H9 (cell line): ENCODE results near the gene ITGA1. TPM values are rescaled to one million over a fixed set of nuclear protein-coding genes. Genes with fewer than 3 reads are reported as not detected.

Experiments used
- DNase-seq: peaks from one replicate; pipeline ENCODE4 v3.0.0-alpha.2; 2017
- H2AFZ ChIP-seq: one replicate; pipeline ENCODE4 v1.6.1; 2013; ENCODE audit warnings: mild to moderate bottlenecking, low read length, control low read depth, moderate library complexity
- H2AK5ac ChIP-seq: 2 replicates; pipeline ENCODE4 v1.6.1; 2013; ENCODE audit warnings: low read length, control low read depth, mixed read lengths; ENCODE audit not compliant: insufficient read length
- H2BK120ac ChIP-seq: one replicate; pipeline ENCODE4 v1.6.1; 2013; ENCODE audit warnings: low read depth, mild to moderate bottlenecking, low read length, control low read depth, inconsistent platforms; ENCODE audit not compliant: poor library complexity, severe bottlenecking
- H2BK12ac ChIP-seq: 2 replicates; pipeline ENCODE4 v1.6.1; 2013; ENCODE audit warnings: low read length, control low read depth, mixed read lengths, low read depth; ENCODE audit not compliant: insufficient read length
- H2BK15ac ChIP-seq: 2 replicates; pipeline ENCODE4 v1.6.1; 2013; ENCODE audit warnings: low read depth, low read length, control low read depth
- H2BK20ac ChIP-seq: one replicate; pipeline ENCODE4 v1.6.1; 2013; ENCODE audit warnings: low read depth, mild to moderate bottlenecking, low read length, control low read depth, inconsistent platforms; ENCODE audit not compliant: poor library complexity, severe bottlenecking
- H2BK5ac ChIP-seq: 2 replicates; pipeline ENCODE4 v1.6.1; 2013; ENCODE audit warnings: low read length, control low read depth, mixed read lengths; ENCODE audit not compliant: insufficient read length
- H3K14ac ChIP-seq: 2 replicates; pipeline ENCODE4 v1.6.1; 2013; ENCODE audit warnings: low read length, control low read depth; ENCODE audit not compliant: insufficient read depth
- H3K18ac ChIP-seq: 2 replicates; pipeline ENCODE4 v1.6.1; 2013; ENCODE audit warnings: low read depth, mild to moderate bottlenecking, mixed read lengths, low read length, control low read depth; ENCODE audit not compliant: insufficient read length
- H3K23ac ChIP-seq: 2 replicates; pipeline ENCODE4 v1.6.1; 2013; ENCODE audit warnings: low read length, control low read depth, mixed read lengths, low read depth; ENCODE audit not compliant: insufficient read length
- H3K23me2 ChIP-seq: 2 replicates; pipeline ENCODE4 v1.6.1; 2013; ENCODE audit warnings: low read depth, mild to moderate bottlenecking, mixed read lengths, low read length, control low read depth; ENCODE audit not compliant: insufficient read length, poor library complexity, severe bottlenecking
- H3K27ac ChIP-seq: 2 replicates; pipeline ENCODE4 v1.5.1; 2013; ENCODE audit warnings: low read length, control low read depth, mixed read lengths, low read depth; ENCODE audit not compliant: insufficient read length
- H3K27me3 ChIP-seq: 2 replicates; pipeline ENCODE4 v1.6.1; 2013; ENCODE audit warnings: low read length, control low read depth, inconsistent platforms; ENCODE audit not compliant: insufficient read depth
- H3K4ac ChIP-seq: 2 replicates; pipeline ENCODE4 v1.6.1; 2013; ENCODE audit warnings: low read depth, mild to moderate bottlenecking, control low read depth, inconsistent platforms, low read length, moderate library complexity
- H3K4me1 ChIP-seq: 2 replicates; pipeline ENCODE4 v1.6.1; 2013; ENCODE audit warnings: low read length, control low read depth, inconsistent platforms; ENCODE audit not compliant: insufficient read depth
- H3K4me2 ChIP-seq: 2 replicates; pipeline ENCODE4 v1.6.1; 2013; ENCODE audit warnings: low read length, control low read depth, mixed read lengths; ENCODE audit not compliant: insufficient read length, insufficient read depth
- H3K56ac ChIP-seq: 2 replicates; pipeline ENCODE4 v1.6.1; 2013; ENCODE audit warnings: low read depth, mild to moderate bottlenecking, mixed read lengths, low read length, control low read depth; ENCODE audit not compliant: insufficient read length
- H3K79me1 ChIP-seq: 2 replicates; pipeline ENCODE4 v1.6.1; 2013; ENCODE audit warnings: low read depth, mild to moderate bottlenecking, moderate library complexity, low read length, control low read depth, inconsistent platforms; ENCODE audit not compliant: insufficient read depth, poor library complexity, severe bottlenecking
- H3K79me2 ChIP-seq: 2 replicates; pipeline ENCODE4 v1.6.1; 2013; ENCODE audit warnings: low read length, control low read depth, inconsistent platforms; ENCODE audit not compliant: insufficient read depth
- H3K9ac ChIP-seq: 2 replicates; pipeline ENCODE4 v1.6.1; 2013; ENCODE audit warnings: low read length, control low read depth, mixed read lengths; ENCODE audit not compliant: insufficient read length; ENCODE audit errors: extremely low read depth
- H3K9me3 ChIP-seq: one replicate; pipeline ENCODE4 v1.6.1; 2013; ENCODE audit warnings: low read depth, low read length, inconsistent platforms; ENCODE audit not compliant: control insufficient read depth
- H3T11ph ChIP-seq: one replicate; pipeline ENCODE4 v1.6.1; 2013; ENCODE audit warnings: mild to moderate bottlenecking, low read length, control low read depth, inconsistent platforms
- H4K20me1 ChIP-seq: one replicate; pipeline ENCODE4 v1.6.1; 2013; ENCODE audit not compliant: control insufficient read depth, insufficient read length, insufficient read depth
- H4K5ac ChIP-seq: 2 replicates; pipeline ENCODE4 v1.6.1; 2013; ENCODE audit warnings: low read depth, mild to moderate bottlenecking, mixed read lengths, low read length, control low read depth; ENCODE audit not compliant: insufficient read length
- H4K8ac ChIP-seq: replicated peaks from 2 replicates; pipeline ENCODE4 v1.6.1; 2013; ENCODE audit warnings: low read length, control low read depth, mixed read lengths, low read depth; ENCODE audit not compliant: insufficient read length
- H4K91ac ChIP-seq: 2 replicates; pipeline ENCODE4 v1.6.1; 2013; ENCODE audit warnings: low read depth, mild to moderate bottlenecking, moderate library complexity, mixed read lengths, low read length, control low read depth; ENCODE audit not compliant: insufficient read length
- H3K27ac Mint-ChIP-seq, 3 experiments: 2 replicates in 2 of 3; 3 replicates in 1 of 3; pipeline ENCODE4 v1.8.0; 2020 to 2021; ENCODE audit warnings: mixed read lengths in 3 of 3, mild to moderate bottlenecking in 1 of 3, moderate library complexity in 1 of 3
- H3K27me3 Mint-ChIP-seq: 2 replicates; pipeline ENCODE4 v1.8.0; 2021; ENCODE audit warnings: low read depth, mild to moderate bottlenecking, moderate library complexity, mixed read lengths
- H3K36me3 Mint-ChIP-seq, 3 experiments: 2 replicates in 2 of 3; 3 replicates in 1 of 3; pipeline ENCODE4 v1.8.0; 2020 to 2021; ENCODE audit warnings: low read depth in 3 of 3, mixed read lengths in 3 of 3; ENCODE audit not compliant: insufficient read depth in 1 of 3
- H3K4me1 Mint-ChIP-seq, 2 experiments: 2 replicates each; pipeline ENCODE4 v1.8.0; 2020; ENCODE audit warnings: mixed read lengths in 2 of 2
- H3K4me3 Mint-ChIP-seq, 2 experiments: 2 replicates in 1 of 2; 3 replicates in 1 of 2; pipeline ENCODE4 v1.8.0; 2020 to 2021; ENCODE audit warnings: mild to moderate bottlenecking in 2 of 2, mixed read lengths in 2 of 2, moderate library complexity in 1 of 2
- H3K9me3 Mint-ChIP-seq, 2 experiments: 2 replicates in 1 of 2; 3 replicates in 1 of 2; pipeline ENCODE4 v1.8.0; 2020; ENCODE audit warnings: mild to moderate bottlenecking in 2 of 2, mixed read lengths in 2 of 2, moderate library complexity in 1 of 2
- WGBS: extraction: QIAGEN DNeasy Blood & Tissue Kit; methylation state at CpG from one replicate; pipeline ENCODE4 v1.1.7; 2013; ENCODE audit warnings: missing lambda C conversion rate, low lambda C conversion rate, mixed read lengths; ENCODE audit not compliant: insufficient read length; ENCODE audit errors: extremely low coverage; 5-methylcytosine and 5-hydroxymethylcytosine counted together
- total RNA-seq: library from RNA; stranded (reverse); gene quantifications from 2 replicates; pipeline ENCODE4 v1.2.1, GENCODE V29; 2021
- TF ChIP-seq, protein P1 (sequence below): fragments of 200-600 bp; sonication (generic); conservative IDR thresholded peaks from 3 replicates; pipeline ENCODE4 v1.8.0; 2021; ENCODE audit warnings: antibody characterized with exemption, mild to moderate bottlenecking

Gene ITGA1
- total RNA-seq, 1 experiment from 2014 or later, result 3.9 TPM

DNA sequence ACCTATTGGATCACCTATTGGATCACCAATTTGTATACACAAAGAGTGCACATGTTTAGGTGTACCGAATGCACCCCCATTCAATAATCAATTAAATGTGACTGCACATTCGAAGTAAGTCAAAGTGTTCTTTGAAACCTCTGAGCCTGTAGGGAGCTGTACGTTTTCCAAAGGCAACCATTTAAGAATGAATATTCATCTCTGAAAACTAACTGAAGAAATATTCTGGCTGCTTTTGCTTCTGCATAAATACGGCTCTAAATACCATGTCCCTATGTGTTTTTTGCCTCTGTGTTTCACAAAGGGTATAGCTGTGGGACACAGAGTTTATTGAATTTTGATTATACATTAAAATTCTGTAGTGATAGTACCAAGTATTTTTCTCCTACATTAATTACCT is 95.4 kb downstream of the ITGA1 start:
- no peak overlapping the region for H3K4ac ChIP-seq
- H3K27ac Mint-ChIP-seq, result no peak overlapping the region
- H3K4me1 Mint-ChIP-seq, result no peaks in the 10 kb centered on the region
- no peak overlapping the region for H3K18ac ChIP-seq
- no peak overlapping the region for H4K5ac ChIP-seq
- no peak overlapping the region for H2AFZ ChIP-seq
- no peak overlapping the region for H2AK5ac ChIP-seq
- H3T11ph ChIP-seq, result no peak overlapping the region
- no peaks in the 10 kb centered on the region for H4K20me1 ChIP-seq
- H3K9me3 Mint-ChIP-seq, result no peaks in the 10 kb centered on the region
- H3K14ac ChIP-seq, result no peak overlapping the region
- no peak overlapping the region for H3K9ac ChIP-seq
- H4K91ac ChIP-seq, result no peak overlapping the region
- DNase-seq, result no peak
- no peaks in the 10 kb centered on the region for H3K4me1 ChIP-seq
- no peak overlapping the region for H2BK20ac ChIP-seq
- TF ChIP-seq, protein P1, sequence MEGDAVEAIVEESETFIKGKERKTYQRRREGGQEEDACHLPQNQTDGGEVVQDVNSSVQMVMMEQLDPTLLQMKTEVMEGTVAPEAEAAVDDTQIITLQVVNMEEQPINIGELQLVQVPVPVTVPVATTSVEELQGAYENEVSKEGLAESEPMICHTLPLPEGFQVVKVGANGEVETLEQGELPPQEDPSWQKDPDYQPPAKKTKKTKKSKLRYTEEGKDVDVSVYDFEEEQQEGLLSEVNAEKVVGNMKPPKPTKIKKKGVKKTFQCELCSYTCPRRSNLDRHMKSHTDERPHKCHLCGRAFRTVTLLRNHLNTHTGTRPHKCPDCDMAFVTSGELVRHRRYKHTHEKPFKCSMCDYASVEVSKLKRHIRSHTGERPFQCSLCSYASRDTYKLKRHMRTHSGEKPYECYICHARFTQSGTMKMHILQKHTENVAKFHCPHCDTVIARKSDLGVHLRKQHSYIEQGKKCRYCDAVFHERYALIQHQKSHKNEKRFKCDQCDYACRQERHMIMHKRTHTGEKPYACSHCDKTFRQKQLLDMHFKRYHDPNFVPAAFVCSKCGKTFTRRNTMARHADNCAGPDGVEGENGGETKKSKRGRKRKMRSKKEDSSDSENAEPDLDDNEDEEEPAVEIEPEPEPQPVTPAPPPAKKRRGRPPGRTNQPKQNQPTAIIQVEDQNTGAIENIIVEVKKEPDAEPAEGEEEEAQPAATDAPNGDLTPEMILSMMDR, result no peak
- no peak overlapping the region for H3K56ac ChIP-seq
- WGBS, result no CpG with 5 or more reads among the region's 4 CpGs
- no peaks in the 10 kb centered on the region for H3K79me1 ChIP-seq
- H3K79me2 ChIP-seq, result no peaks in the 10 kb centered on the region
- H3K4me3 Mint-ChIP-seq, result no peak overlapping the region
- no peaks in the 10 kb centered on the region; a peak in 1 of 7 replicates for H3K36me3 Mint-ChIP-seq
- H2BK15ac ChIP-seq, result no peak overlapping the region
- H3K23me2 ChIP-seq, result no peaks in the 10 kb centered on the region
- H3K27me3 ChIP-seq, result no peaks in the 10 kb centered on the region
- H4K8ac ChIP-seq, result no peak overlapping the region
- no peaks in the 10 kb centered on the region for H3K9me3 ChIP-seq
- no peaks in the 10 kb centered on the region for H3K27me3 Mint-ChIP-seq
- no peak overlapping the region for H3K27ac ChIP-seq
- H3K23ac ChIP-seq, result no peak overlapping the region
- H2BK12ac ChIP-seq, result no peak overlapping the region
- no peak overlapping the region for H2BK120ac ChIP-seq
- no peak overlapping the region for H2BK5ac ChIP-seq
- H3K4me2 ChIP-seq, result no peak overlapping the region
